Measurements from ENCODE around the gene CLRN2. TPM values are rescaled to one million over a fixed set of nuclear protein-coding genes. Genes with fewer than 3 reads are reported as not detected.
A peak's percentile ranks its signal among the peaks of the same experiment; 100 is the strongest.

CLRN2 gene, protein sequence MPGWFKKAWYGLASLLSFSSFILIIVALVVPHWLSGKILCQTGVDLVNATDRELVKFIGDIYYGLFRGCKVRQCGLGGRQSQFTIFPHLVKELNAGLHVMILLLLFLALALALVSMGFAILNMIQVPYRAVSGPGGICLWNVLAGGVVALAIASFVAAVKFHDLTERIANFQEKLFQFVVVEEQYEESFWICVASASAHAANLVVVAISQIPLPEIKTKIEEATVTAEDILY
- total RNA-seq (2021) (not detected in 3 replicates), Bru-seq, nascent RNA (percentile 9 among the genes with signal in this experiment)
- long read RNA-seq, experiment 1: 0 reads
- long read RNA-seq, experiment 2: 0 reads
- long read RNA-seq, experiment 3: 0 reads

DNA sequence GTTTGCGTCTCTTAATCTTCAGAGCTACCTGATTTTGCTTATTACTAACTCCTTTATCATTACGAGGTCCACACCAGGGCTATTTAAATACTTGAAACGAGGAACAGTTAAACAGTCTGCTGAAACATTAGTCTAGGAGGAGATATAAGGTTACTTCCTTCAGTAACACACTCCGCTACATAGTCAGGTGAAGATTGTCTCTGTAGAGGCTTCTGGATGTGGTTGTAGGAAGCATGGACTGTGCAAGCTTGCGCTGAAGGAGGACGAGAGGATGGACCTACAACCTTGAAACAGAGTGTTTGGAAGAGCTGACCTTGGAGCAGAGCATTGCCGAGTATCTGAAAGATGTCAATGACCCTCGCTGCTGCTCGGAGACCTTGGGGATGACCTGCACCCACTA, at the start of gene CLRN2:
CLRN2 (plus strand) TSS at position 301 of the 400 bp plus-strand sequence. CDS start 102 bp downstream, outside the sequence.
- DNase-seq (ENCODE audit: low spot score) (no peak), ATAC-seq (no peak)
- peaks cover 3% of the 10 kb centered on the region; the same call in 1 of the 2 replicates for H3K27me3 Mint-ChIP-seq (ENCODE audit: low read depth)
- H3K4me3 Mint-ChIP-seq: no peak within 1 kb of the TSS
- ChIA-PET CTCF (interaction anchor here (0.5 kb wide), 1 partner anchor 290 kb away, joined by 3 read pairs; no protein-coding TSS in a partner anchor), POLR2A (no interaction called here)
- peaks cover 60% of the 10 kb centered on the region for H3K4me1 Mint-ChIP-seq
- TF ChIP-seq, protein P1, sequence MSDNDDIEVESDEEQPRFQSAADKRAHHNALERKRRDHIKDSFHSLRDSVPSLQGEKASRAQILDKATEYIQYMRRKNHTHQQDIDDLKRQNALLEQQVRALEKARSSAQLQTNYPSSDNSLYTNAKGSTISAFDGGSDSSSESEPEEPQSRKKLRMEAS (CRISPR knock-in tag; IDR thresholded peaks at IDR 0.05): no peak
- TF ChIP-seq, protein P2, sequence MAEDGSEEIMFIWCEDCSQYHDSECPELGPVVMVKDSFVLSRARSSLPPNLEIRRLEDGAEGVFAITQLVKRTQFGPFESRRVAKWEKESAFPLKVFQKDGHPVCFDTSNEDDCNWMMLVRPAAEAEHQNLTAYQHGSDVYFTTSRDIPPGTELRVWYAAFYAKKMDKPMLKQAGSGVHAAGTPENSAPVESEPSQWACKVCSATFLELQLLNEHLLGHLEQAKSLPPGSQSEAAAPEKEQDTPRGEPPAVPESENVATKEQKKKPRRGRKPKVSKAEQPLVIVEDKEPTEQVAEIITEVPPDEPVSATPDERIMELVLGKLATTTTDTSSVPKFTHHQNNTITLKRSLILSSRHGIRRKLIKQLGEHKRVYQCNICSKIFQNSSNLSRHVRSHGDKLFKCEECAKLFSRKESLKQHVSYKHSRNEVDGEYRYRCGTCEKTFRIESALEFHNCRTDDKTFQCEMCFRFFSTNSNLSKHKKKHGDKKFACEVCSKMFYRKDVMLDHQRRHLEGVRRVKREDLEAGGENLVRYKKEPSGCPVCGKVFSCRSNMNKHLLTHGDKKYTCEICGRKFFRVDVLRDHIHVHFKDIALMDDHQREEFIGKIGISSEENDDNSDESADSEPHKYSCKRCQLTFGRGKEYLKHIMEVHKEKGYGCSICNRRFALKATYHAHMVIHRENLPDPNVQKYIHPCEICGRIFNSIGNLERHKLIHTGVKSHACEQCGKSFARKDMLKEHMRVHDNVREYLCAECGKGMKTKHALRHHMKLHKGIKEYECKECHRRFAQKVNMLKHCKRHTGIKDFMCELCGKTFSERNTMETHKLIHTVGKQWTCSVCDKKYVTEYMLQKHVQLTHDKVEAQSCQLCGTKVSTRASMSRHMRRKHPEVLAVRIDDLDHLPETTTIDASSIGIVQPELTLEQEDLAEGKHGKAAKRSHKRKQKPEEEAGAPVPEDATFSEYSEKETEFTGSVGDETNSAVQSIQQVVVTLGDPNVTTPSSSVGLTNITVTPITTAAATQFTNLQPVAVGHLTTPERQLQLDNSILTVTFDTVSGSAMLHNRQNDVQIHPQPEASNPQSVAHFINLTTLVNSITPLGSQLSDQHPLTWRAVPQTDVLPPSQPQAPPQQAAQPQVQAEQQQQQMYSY (CRISPR knock-in tag; IDR thresholded peaks at IDR 0.05): no peak
- TF ChIP-seq, protein P3, sequence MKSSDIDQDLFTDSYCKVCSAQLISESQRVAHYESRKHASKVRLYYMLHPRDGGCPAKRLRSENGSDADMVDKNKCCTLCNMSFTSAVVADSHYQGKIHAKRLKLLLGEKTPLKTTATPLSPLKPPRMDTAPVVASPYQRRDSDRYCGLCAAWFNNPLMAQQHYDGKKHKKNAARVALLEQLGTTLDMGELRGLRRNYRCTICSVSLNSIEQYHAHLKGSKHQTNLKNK (CRISPR knock-in tag; IDR thresholded peaks at IDR 0.05): no peak
- no peak for TF ChIP-seq JAZF1 (CRISPR knock-in tag; IDR thresholded peaks at IDR 0.05)
- TF ChIP-seq ZNF416 (CRISPR knock-in tag; IDR thresholded peaks at IDR 0.05): no peak
- TF ChIP-seq, protein P4, sequence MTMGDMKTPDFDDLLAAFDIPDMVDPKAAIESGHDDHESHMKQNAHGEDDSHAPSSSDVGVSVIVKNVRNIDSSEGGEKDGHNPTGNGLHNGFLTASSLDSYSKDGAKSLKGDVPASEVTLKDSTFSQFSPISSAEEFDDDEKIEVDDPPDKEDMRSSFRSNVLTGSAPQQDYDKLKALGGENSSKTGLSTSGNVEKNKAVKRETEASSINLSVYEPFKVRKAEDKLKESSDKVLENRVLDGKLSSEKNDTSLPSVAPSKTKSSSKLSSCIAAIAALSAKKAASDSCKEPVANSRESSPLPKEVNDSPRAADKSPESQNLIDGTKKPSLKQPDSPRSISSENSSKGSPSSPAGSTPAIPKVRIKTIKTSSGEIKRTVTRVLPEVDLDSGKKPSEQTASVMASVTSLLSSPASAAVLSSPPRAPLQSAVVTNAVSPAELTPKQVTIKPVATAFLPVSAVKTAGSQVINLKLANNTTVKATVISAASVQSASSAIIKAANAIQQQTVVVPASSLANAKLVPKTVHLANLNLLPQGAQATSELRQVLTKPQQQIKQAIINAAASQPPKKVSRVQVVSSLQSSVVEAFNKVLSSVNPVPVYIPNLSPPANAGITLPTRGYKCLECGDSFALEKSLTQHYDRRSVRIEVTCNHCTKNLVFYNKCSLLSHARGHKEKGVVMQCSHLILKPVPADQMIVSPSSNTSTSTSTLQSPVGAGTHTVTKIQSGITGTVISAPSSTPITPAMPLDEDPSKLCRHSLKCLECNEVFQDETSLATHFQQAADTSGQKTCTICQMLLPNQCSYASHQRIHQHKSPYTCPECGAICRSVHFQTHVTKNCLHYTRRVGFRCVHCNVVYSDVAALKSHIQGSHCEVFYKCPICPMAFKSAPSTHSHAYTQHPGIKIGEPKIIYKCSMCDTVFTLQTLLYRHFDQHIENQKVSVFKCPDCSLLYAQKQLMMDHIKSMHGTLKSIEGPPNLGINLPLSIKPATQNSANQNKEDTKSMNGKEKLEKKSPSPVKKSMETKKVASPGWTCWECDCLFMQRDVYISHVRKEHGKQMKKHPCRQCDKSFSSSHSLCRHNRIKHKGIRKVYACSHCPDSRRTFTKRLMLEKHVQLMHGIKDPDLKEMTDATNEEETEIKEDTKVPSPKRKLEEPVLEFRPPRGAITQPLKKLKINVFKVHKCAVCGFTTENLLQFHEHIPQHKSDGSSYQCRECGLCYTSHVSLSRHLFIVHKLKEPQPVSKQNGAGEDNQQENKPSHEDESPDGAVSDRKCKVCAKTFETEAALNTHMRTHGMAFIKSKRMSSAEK (CRISPR knock-in tag; IDR thresholded peaks at IDR 0.05; ENCODE audit: borderline replicate concordance): no peak
- no peak for TF ChIP-seq FOXP1 (CRISPR knock-in tag; IDR thresholded peaks at IDR 0.05; ENCODE audit: borderline replicate concordance)
- TF ChIP-seq PRRX2 (CRISPR knock-in tag; IDR thresholded peaks at IDR 0.05): no peak
- TF ChIP-seq, protein P5, sequence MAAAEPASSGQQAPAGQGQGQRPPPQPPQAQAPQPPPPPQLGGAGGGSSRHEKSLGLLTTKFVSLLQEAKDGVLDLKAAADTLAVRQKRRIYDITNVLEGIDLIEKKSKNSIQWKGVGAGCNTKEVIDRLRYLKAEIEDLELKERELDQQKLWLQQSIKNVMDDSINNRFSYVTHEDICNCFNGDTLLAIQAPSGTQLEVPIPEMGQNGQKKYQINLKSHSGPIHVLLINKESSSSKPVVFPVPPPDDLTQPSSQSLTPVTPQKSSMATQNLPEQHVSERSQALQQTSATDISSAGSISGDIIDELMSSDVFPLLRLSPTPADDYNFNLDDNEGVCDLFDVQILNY (CRISPR knock-in tag; IDR thresholded peaks at IDR 0.05): no peak
- no peak for TF ChIP-seq GRHL2 (CRISPR knock-in tag; IDR thresholded peaks at IDR 0.05; ENCODE audit: insufficient replicate concordance, severe bottlenecking)
- TF ChIP-seq SMAD3 (CRISPR knock-in tag; IDR thresholded peaks at IDR 0.05; ENCODE audit: borderline replicate concordance): no peak
- no peak for TF ChIP-seq NFATC4 (CRISPR knock-in tag; IDR thresholded peaks at IDR 0.05)
- TF ChIP-seq HMGA2 (CRISPR knock-in tag; IDR thresholded peaks at IDR 0.05): no peak
- no peak for TF ChIP-seq ESRRA (CRISPR knock-in tag; IDR thresholded peaks at IDR 0.05; ENCODE audit: borderline replicate concordance)
- H3K36me3 Mint-ChIP-seq: no peaks in the 10 kb centered on the region
- no peak within 1 kb of the TSS for H3K27ac Mint-ChIP-seq
- H3K9me3 Mint-ChIP-seq: no peaks in the 10 kb centered on the region
